ENCODE results near the gene BNC2. TPM values are rescaled to one million over a fixed set of nuclear protein-coding genes. Genes with fewer than 3 reads are reported as not detected.
"Not testable (repeated sequence)": the region's sequence is repeated elsewhere in the genome, so short reads cannot be mapped to it uniquely, and the experiment has no call there.

Gene BNC2
- total RNA-seq (10 to 100 TPM; 26.2 to 51.2 TPM), polyA plus RNA-seq (ENCODE audit: insufficient read length in 2 of 2) (1 to 10 TPM; 3.1 to 7.6 TPM)
- long read RNA-seq, donor 1, partial matches to known transcripts, result 0 of 1 reads
- long read RNA-seq, donor 1, other reads (novel, unspliced or antisense), result 0 of 1 reads
- long read RNA-seq, donor 2, result 0 reads
- long read RNA-seq, donor 3, partial matches to known transcripts, result 0 of 1 reads
- long read RNA-seq, donor 3, other reads (novel, unspliced or antisense), result 0 of 1 reads
- long read RNA-seq, donor 4, result 0 reads

GRCh38 chr9:16870596-16871335 is at the start of gene BNC2:
TSS of gene BNC2 (minus strand) at chr9:16870670. CDS start at chr9:16870648, 22 bp downstream.
- WGBS (ENCODE audit: insufficient coverage), result under 1% methylated on average over 43 of the region's 58 CpGs
- Histone ChIP-seq H3K27ac (ENCODE audit: low read depth, low read length) (peak within 1 kb of the TSS; percentile 75), H3K36me3 (ENCODE audit: control insufficient read depth, insufficient read depth, low read length) (no peaks in the 10 kb centered on the region), H3K4me3 (ENCODE audit: low read depth, low read length) (peak within 1 kb of the TSS; percentile 54), H3K9me3 (ENCODE audit: control insufficient read depth, insufficient read depth, low read length) (no peaks in the 10 kb centered on the region), H3K27me3 (ENCODE audit: control insufficient read depth, insufficient read depth, low read length) (peaks cover 56% of the 10 kb centered on the region), H3K4me1 (ENCODE audit: control insufficient read depth, insufficient read depth, low read length) (peaks cover 21% of the 10 kb centered on the region)
- peak in 2 of 6 donors; percentile 43 to 74 for DNase-seq (ENCODE audit: low read depth in 4 of 6, low spot score in 6 of 6)

- H3K27me3 ChIP-seq (ENCODE audit: control insufficient read depth, insufficient read depth, low read length), result no peaks in the 10 kb centered on the region
- H3K27ac ChIP-seq (ENCODE audit: low read depth, low read length), result no peak overlapping the region
- no peak overlapping the region for H3K4me3 ChIP-seq (ENCODE audit: low read depth, low read length)
- H3K9me3 ChIP-seq (ENCODE audit: control insufficient read depth, insufficient read depth, low read length), result no peaks in the 10 kb centered on the region
- WGBS (ENCODE audit: insufficient coverage), result 93% methylated on average over 2 of the region's 4 CpGs
- H3K36me3 ChIP-seq (ENCODE audit: control insufficient read depth, insufficient read depth, low read length), result no peaks in the 10 kb centered on the region
- no peak for DNase-seq (ENCODE audit: low read depth in 4 of 6, low spot score in 6 of 6)
- H3K4me1 ChIP-seq (ENCODE audit: control insufficient read depth, insufficient read depth, low read length), result no peaks in the 10 kb centered on the region
Observed at GRCh38 chr9:16918920-16919319, 48.5 kb upstream of the BNC2 start.

- Histone ChIP-seq H3K4me3 (ENCODE audit: low read depth, low read length) (no peak overlapping the region), H3K27me3 (ENCODE audit: control insufficient read depth, insufficient read depth, low read length) (no peaks in the 10 kb centered on the region), H3K4me1 (ENCODE audit: control insufficient read depth, insufficient read depth, low read length) (no peaks in the 10 kb centered on the region), H3K36me3 (ENCODE audit: control insufficient read depth, insufficient read depth, low read length) (no peaks in the 10 kb centered on the region), H3K27ac (ENCODE audit: low read depth, low read length) (no peak overlapping the region), H3K9me3 (ENCODE audit: control insufficient read depth, insufficient read depth, low read length) (no peaks in the 10 kb centered on the region)
- DNase-seq (ENCODE audit: low read depth in 4 of 6, low spot score in 6 of 6), result peak in 1 of 6 donors; percentile 4
- WGBS (ENCODE audit: insufficient coverage), result 87% methylated on average over 5 of the region's 6 CpGs
Observed at GRCh38 chr9:16915126-16915831, 44.8 kb upstream of the BNC2 start.

- no peaks in the 10 kb centered on the region for H3K4me1 ChIP-seq (ENCODE audit: control insufficient read depth, insufficient read depth, low read length)
- WGBS (ENCODE audit: insufficient coverage), result no CpG with 5 or more reads among the region's 2 CpGs
Observed at GRCh38 chr9:16912197-16912596, 41.7 kb upstream of the BNC2 start.

GRCh38 chr9:16908206-16908605 is 37.7 kb upstream of the BNC2 start:
- H3K4me3 ChIP-seq (ENCODE audit: low read depth, low read length); H3K36me3 ChIP-seq (ENCODE audit: control insufficient read depth, insufficient read depth, low read length); H3K4me1 ChIP-seq (ENCODE audit: control insufficient read depth, insufficient read depth, low read length); H3K9me3 ChIP-seq (ENCODE audit: control insufficient read depth, insufficient read depth, low read length); H3K27ac ChIP-seq (ENCODE audit: low read depth, low read length); H3K27me3 ChIP-seq (ENCODE audit: control insufficient read depth, insufficient read depth, low read length); DNase-seq (ENCODE audit: low read depth in 4 of 6, low spot score in 6 of 6): not testable (repeated sequence)

More at GRCh38 chr9:16912197-16912596, 41.7 kb upstream of the BNC2 start:
- peak in 1 of 6 donors; percentile 9 for DNase-seq (ENCODE audit: low read depth in 4 of 6, low spot score in 6 of 6)
- no peak overlapping the region for H3K4me3 ChIP-seq (ENCODE audit: low read depth, low read length)
- no peaks in the 10 kb centered on the region for H3K36me3 ChIP-seq (ENCODE audit: control insufficient read depth, insufficient read depth, low read length)
- H3K27me3 ChIP-seq (ENCODE audit: control insufficient read depth, insufficient read depth, low read length), result no peaks in the 10 kb centered on the region
- H3K27ac ChIP-seq (ENCODE audit: low read depth, low read length), result no peak overlapping the region
- H3K9me3 ChIP-seq (ENCODE audit: control insufficient read depth, insufficient read depth, low read length), result no peaks in the 10 kb centered on the region

- Histone ChIP-seq H3K9me3 (ENCODE audit: control insufficient read depth, insufficient read depth, low read length) (no peaks in the 10 kb centered on the region), H3K4me3 (ENCODE audit: low read depth, low read length) (no peak overlapping the region), H3K4me1 (ENCODE audit: control insufficient read depth, insufficient read depth, low read length) (no peaks in the 10 kb centered on the region), H3K27ac (ENCODE audit: low read depth, low read length) (no peak overlapping the region), H3K27me3 (ENCODE audit: control insufficient read depth, insufficient read depth, low read length) (no peaks in the 10 kb centered on the region), H3K36me3 (ENCODE audit: control insufficient read depth, insufficient read depth, low read length) (no peaks in the 10 kb centered on the region)
- no peak for DNase-seq (ENCODE audit: low read depth in 4 of 6, low spot score in 6 of 6)
- 50% methylated on average over 3 of the region's 4 CpGs for WGBS (ENCODE audit: insufficient coverage)
Observed at GRCh38 chr9:16904655-16905054, 34.2 kb upstream of the BNC2 start.

- Histone ChIP-seq H3K9me3 (ENCODE audit: control insufficient read depth, insufficient read depth, low read length) (no peaks in the 10 kb centered on the region), H3K36me3 (ENCODE audit: control insufficient read depth, insufficient read depth, low read length) (no peaks in the 10 kb centered on the region), H3K27ac (ENCODE audit: low read depth, low read length) (no peak overlapping the region), H3K4me3 (ENCODE audit: low read depth, low read length) (no peak overlapping the region), H3K4me1 (ENCODE audit: control insufficient read depth, insufficient read depth, low read length) (no peaks in the 10 kb centered on the region), H3K27me3 (ENCODE audit: control insufficient read depth, insufficient read depth, low read length) (no peaks in the 10 kb centered on the region)
- no peak for DNase-seq (ENCODE audit: low read depth in 4 of 6, low spot score in 6 of 6)
- no CpG with 5 or more reads among the region's 2 CpGs for WGBS (ENCODE audit: insufficient coverage)
Observed at GRCh38 chr9:16901590-16901989, 31.1 kb upstream of the BNC2 start.

- Histone ChIP-seq H3K36me3 (ENCODE audit: control insufficient read depth, insufficient read depth, low read length) (no peaks in the 10 kb centered on the region), H3K27me3 (ENCODE audit: control insufficient read depth, insufficient read depth, low read length) (no peaks in the 10 kb centered on the region), H3K9me3 (ENCODE audit: control insufficient read depth, insufficient read depth, low read length) (no peaks in the 10 kb centered on the region), H3K4me1 (ENCODE audit: control insufficient read depth, insufficient read depth, low read length) (no peaks in the 10 kb centered on the region), H3K27ac (ENCODE audit: low read depth, low read length) (no peak overlapping the region), H3K4me3 (ENCODE audit: low read depth, low read length) (no peak overlapping the region)
- WGBS (ENCODE audit: insufficient coverage), result no CpG with 5 or more reads among the region's 2 CpGs
- DNase-seq (ENCODE audit: low read depth in 4 of 6, low spot score in 6 of 6), result no peak
Observed at GRCh38 chr9:16899606-16900005, 29.1 kb upstream of the BNC2 start.

GRCh38 chr9:16898464-16898863 is 28.0 kb upstream of the BNC2 start:
- H3K27me3 ChIP-seq (ENCODE audit: control insufficient read depth, insufficient read depth, low read length), result no peaks in the 10 kb centered on the region
- H3K36me3 ChIP-seq (ENCODE audit: control insufficient read depth, insufficient read depth, low read length), result no peaks in the 10 kb centered on the region
- WGBS (ENCODE audit: insufficient coverage), result no CpG with 5 or more reads among the region's 2 CpGs
- no peak overlapping the region for H3K4me3 ChIP-seq (ENCODE audit: low read depth, low read length)
- no peaks in the 10 kb centered on the region for H3K4me1 ChIP-seq (ENCODE audit: control insufficient read depth, insufficient read depth, low read length)
- H3K27ac ChIP-seq (ENCODE audit: low read depth, low read length), result no peak overlapping the region
- DNase-seq (ENCODE audit: low read depth in 4 of 6, low spot score in 6 of 6), result no peak
- no peaks in the 10 kb centered on the region for H3K9me3 ChIP-seq (ENCODE audit: control insufficient read depth, insufficient read depth, low read length)

Data from spinal cord (tissue), 10 donors.